HepG2 (cell line): ENCODE data around the gene WIZ. TPM values are rescaled to one million over a fixed set of nuclear protein-coding genes. Genes with fewer than 3 reads are reported as not detected.
A peak's percentile ranks its signal among the peaks of the same experiment; 100 is the strongest.

ENCODE experiments used
- AHR ChIP-seq: IDR thresholded peaks from 2 replicates; pipeline ENCODE4 v1.6.1; 2018; ENCODE audit warnings: missing genetic modification reagents, missing compliant biosample characterization
- ATF3 ChIP-seq: sonication (generic); formaldehyde crosslinking; IDR thresholded peaks from 2 replicates; pipeline ENCODE4 v1.4.0; 2020; ENCODE audit warnings: missing genetic modification reagents
- BRD4 ChIP-seq: sonication (generic); formaldehyde crosslinking; IDR thresholded peaks from 2 replicates; pipeline ENCODE4 v1.4.0; 2020; ENCODE audit warnings: missing genetic modification reagents
- CBX5 ChIP-seq: sonication (generic); formaldehyde crosslinking; IDR thresholded peaks from 2 replicates; pipeline ENCODE4 v1.4.0; 2020; ENCODE audit warnings: missing genetic modification reagents, borderline replicate concordance
- DBP ChIP-seq: sonication (generic); formaldehyde crosslinking; IDR thresholded peaks from 2 replicates; pipeline ENCODE4 v1.4.0; 2020; ENCODE audit warnings: missing genetic modification reagents; ENCODE audit errors: not compliant biosample characterization
- FOXC1 ChIP-seq: sonication (generic); formaldehyde crosslinking; IDR thresholded peaks from 2 replicates; pipeline ENCODE4 v1.8.0; 2022; ENCODE audit warnings: mild to moderate bottlenecking, missing genetic modification reagents, borderline replicate concordance
- KDM5B ChIP-seq: sonication (generic); formaldehyde crosslinking; IDR thresholded peaks from 2 replicates; pipeline ENCODE4 v1.4.0; 2020; ENCODE audit warnings: missing genetic modification reagents, mild to moderate bottlenecking, borderline replicate concordance
- KLF13 ChIP-seq: sonication (generic); formaldehyde crosslinking; IDR thresholded peaks from 2 replicates; pipeline ENCODE4 v1.4.0; 2020; ENCODE audit warnings: mild to moderate bottlenecking, missing genetic modification reagents
- NONO ChIP-seq, 2 experiments: fragments of 450-650 bp in 1 of 2; sonication (generic) in 1 of 2; formaldehyde crosslinking in 1 of 2; IDR thresholded peaks in 1 of 2; conservative IDR thresholded peaks in 1 of 2; 2 replicates each; pipeline versions ENCODE4 v1.6.1 to v1.8.0; 2017 to 2022; ENCODE audit warnings: mild to moderate bottlenecking in 1 of 2, missing genetic modification reagents in 1 of 2, moderate library complexity in 1 of 2
- PATZ1 ChIP-seq: sonication (generic); formaldehyde crosslinking; IDR thresholded peaks from 2 replicates; pipeline ENCODE4 v1.4.0; 2020; ENCODE audit warnings: missing genetic modification reagents
- PHF20 ChIP-seq: sonication (generic); formaldehyde crosslinking; IDR thresholded peaks from 2 replicates; pipeline ENCODE4 v1.5.0; 2020; ENCODE audit warnings: mild to moderate bottlenecking, missing genetic modification reagents
- SIN3A ChIP-seq: IDR thresholded peaks from 2 replicates; pipeline ENCODE4 v1.6.1; 2011; ENCODE audit warnings: low read depth, mild to moderate bottlenecking, control low read depth, low read length, borderline replicate concordance
- SP1 ChIP-seq, 2 experiments: fragments of 450-650 bp in 1 of 2; sonication (generic) in 1 of 2; formaldehyde crosslinking in 1 of 2; IDR thresholded peaks; 2 replicates each; pipeline versions ENCODE4 v1.4.0 to v1.6.1; 2016 to 2020; ENCODE audit warnings: missing genetic modification reagents in 1 of 2
- ZBTB3 ChIP-seq: sonication (generic); formaldehyde crosslinking; IDR thresholded peaks from 2 replicates; pipeline ENCODE4 v1.4.0; 2020; ENCODE audit warnings: low read depth, mild to moderate bottlenecking, moderate library complexity, missing genetic modification reagents, borderline replicate concordance
- ZFAT ChIP-seq: sonication (generic); formaldehyde crosslinking; conservative IDR thresholded peaks from 2 replicates; pipeline ENCODE4 v1.8.1; 2023; ENCODE audit warnings: missing genetic modification reagents, inconsistent platforms
- ZFP36 ChIP-seq: fragments of 150-350 bp; IDR thresholded peaks from 2 replicates; pipeline ENCODE4 v1.6.1; 2018; ENCODE audit warnings: borderline replicate concordance, low read length, low read depth; ENCODE audit not compliant: partially characterized antibody
- ZNF160 ChIP-seq: sonication (generic); formaldehyde crosslinking; IDR thresholded peaks from 2 replicates; pipeline ENCODE4 v1.8.0; 2022; ENCODE audit warnings: mild to moderate bottlenecking, inconsistent platforms, missing genetic modification reagents
- ZNF232 ChIP-seq: sonication (generic); formaldehyde crosslinking; IDR thresholded peaks from 2 replicates; pipeline ENCODE4 v1.4.0; 2020; ENCODE audit warnings: missing genetic modification reagents, borderline replicate concordance
- ZNF235 ChIP-seq: sonication (generic); formaldehyde crosslinking; IDR thresholded peaks from 2 replicates; pipeline ENCODE4 v1.8.1; 2023; ENCODE audit warnings: mild to moderate bottlenecking, missing genetic modification reagents, borderline replicate concordance
- ZNF33B ChIP-seq: sonication (generic); formaldehyde crosslinking; IDR thresholded peaks from 2 replicates; pipeline ENCODE4 v1.5.1; 2020; ENCODE audit warnings: mild to moderate bottlenecking, missing genetic modification reagents
- ZNF350 ChIP-seq: sonication (generic); formaldehyde crosslinking; IDR thresholded peaks from 2 replicates; pipeline ENCODE4 v1.4.0; 2020; ENCODE audit warnings: mild to moderate bottlenecking, low read depth, missing genetic modification reagents, borderline replicate concordance
- ZNF501 ChIP-seq: sonication (generic); formaldehyde crosslinking; IDR thresholded peaks from 2 replicates; pipeline ENCODE4 v1.5.1; 2020; ENCODE audit warnings: mild to moderate bottlenecking, moderate library complexity, missing genetic modification reagents
- ZNF547 ChIP-seq: sonication (generic); formaldehyde crosslinking; IDR thresholded peaks from 2 replicates; pipeline ENCODE4 v1.5.1; 2020; ENCODE audit warnings: mild to moderate bottlenecking, missing genetic modification reagents
- ZNF563 ChIP-seq: sonication (generic); formaldehyde crosslinking; IDR thresholded peaks from 2 replicates; pipeline ENCODE4 v1.8.0; 2022; ENCODE audit warnings: mild to moderate bottlenecking, moderate library complexity, missing genetic modification reagents
- ZNF788 ChIP-seq: sonication (generic); formaldehyde crosslinking; IDR thresholded peaks from 2 replicates; pipeline ENCODE4 v1.5.0; 2020; ENCODE audit warnings: mild to moderate bottlenecking, missing genetic modification reagents, borderline replicate concordance
- ZSCAN29 ChIP-seq: sonication (generic); formaldehyde crosslinking; conservative IDR thresholded peaks from 2 replicates; pipeline ENCODE4 v1.4.0; 2020; ENCODE audit warnings: mild to moderate bottlenecking, missing genetic modification reagents
- polyA plus RNA-seq, 8 experiments: library from polyadenylated mRNA; depleted of rRNA in 3 of 8; stranded (reverse) in 7 of 8; unstranded in 1 of 8; fragments of >200 nt; fragmentation: Illumina TruSeq in 4 of 8; extraction: Trizol in 4 of 8; gene quantifications; 2 replicates each; pipeline versions ENCODE4 v1.2.1 to v1.2.3, GENCODE V29; 2011 to 2016; ENCODE audit warnings: low read depth in 4 of 8, missing spikeins in 1 of 8, mixed read lengths in 1 of 8; ENCODE audit not compliant: insufficient read depth in 1 of 8
- total RNA-seq, 5 experiments: library from RNA; depleted of rRNA; stranded (reverse); fragments of >200 nt; fragmentation: Illumina TruSeq; extraction: Trizol; gene quantifications; 2 replicates each; pipeline ENCODE4 v1.2.3, GENCODE V29; 2016; ENCODE audit warnings: low read depth in 1 of 5

WIZ gene
- total and polyA plus RNA-seq, 2 of the 13 experiments (the other 11 are each of a cell fraction or from before 2014, with no cell fraction given), result 4.7 to 4.8 TPM

GRCh38 chr19:15418579-15419412 is 31.0 kb downstream of the WIZ start, which contains the start of gene AKAP8L (continued):
- no peak; the same call in 1 of the 2 replicates for TF ChIP-seq AHR (CRISPR knock-in tag)
- TF ChIP-seq BRD4, result peak; percentile 88
- no peak for TF ChIP-seq ZNF33B (CRISPR knock-in tag)
- no peak; the same call in 1 of the 2 replicates for TF ChIP-seq ZNF232 (CRISPR knock-in tag)
- TF ChIP-seq SIN3A, result peak; percentile 65; the same call in 1 of the 2 replicates
- peak; percentile 85 for TF ChIP-seq ZNF501 (CRISPR knock-in tag)
- no peak for TF ChIP-seq NONO (IDR thresholded peaks at IDR 0.05)
- 0 out of 2 replicates have a peak, but pooled peaks have one; percentile 37 for TF ChIP-seq NONO (CRISPR knock-in tag; conservative IDR thresholded peaks at IDR 0.05)
- TF ChIP-seq ZNF547 (CRISPR knock-in tag), result peak; percentile 79
- peak; percentile 81; the same call in 1 of the 2 replicates for TF ChIP-seq ZNF350 (CRISPR knock-in tag)
- TF ChIP-seq SP1 (IDR thresholded peaks at IDR 0.05), result peak; percentile 86
- peak; percentile 98 for TF ChIP-seq SP1 (CRISPR knock-in tag; IDR thresholded peaks at IDR 0.05)
- peak; percentile 81 for TF ChIP-seq KDM5B (CRISPR knock-in tag)
- peak; percentile 48; the same call in 1 of the 2 replicates for TF ChIP-seq CBX5
- TF ChIP-seq ZSCAN29 (CRISPR knock-in tag), result 0 out of 2 replicates have a peak, but pooled peaks have one; percentile 61
- TF ChIP-seq ZBTB3 (CRISPR knock-in tag), result 0 out of 2 replicates have a peak, but pooled peaks have one; percentile 9
- TF ChIP-seq KLF13 (CRISPR knock-in tag), result no peak; the same call in 1 of the 2 replicates
- peak; percentile 80; the same call in 1 of the 2 replicates for TF ChIP-seq ZNF235 (CRISPR knock-in tag)
- 0 out of 2 replicates have a peak, but pooled peaks have one; percentile 31 for TF ChIP-seq ZNF160
- TF ChIP-seq ZFP36, result no peak
- no peak for TF ChIP-seq DBP
- TF ChIP-seq PHF20 (CRISPR knock-in tag), result peak; percentile 69; the same call in 1 of the 2 replicates
- TF ChIP-seq ZNF788, result no peak; the same call in 1 of the 2 replicates
- 0 out of 2 replicates have a peak, but pooled peaks have one; percentile 56 for TF ChIP-seq ZFAT (CRISPR knock-in tag)
- TF ChIP-seq FOXC1, result peak; percentile 79; the same call in 1 of the 2 replicates
- TF ChIP-seq PATZ1 (CRISPR knock-in tag), result 0 out of 2 replicates have a peak, but pooled peaks have one; percentile 22
- TF ChIP-seq ZNF563, result no peak; the same call in 1 of the 2 replicates
- TF ChIP-seq ATF3 (CRISPR knock-in tag), result no peak
